Mononuclear cell (primary cell): ENCODE data around the gene MUC5B. TPM values are rescaled to one million over a fixed set of nuclear protein-coding genes. Genes with fewer than 3 reads are reported as not detected.

Experiments used
- H3K27me3 ChIP-seq: 2 replicates; pipeline ENCODE4 v1.6.0; 2011; ENCODE audit warnings: low read length, control low read depth; ENCODE audit not compliant: insufficient read depth
- H3K4me1 ChIP-seq: 2 replicates; pipeline ENCODE4 v1.5.1; 2011; ENCODE audit warnings: mild to moderate bottlenecking, low read length, control low read depth; ENCODE audit not compliant: insufficient read depth
- H3K4me3 ChIP-seq: 2 replicates; pipeline ENCODE4 v1.5.1; 2011; ENCODE audit warnings: mild to moderate bottlenecking, low read length, moderate library complexity
- H3K9me3 ChIP-seq: 2 replicates; pipeline ENCODE4 v1.5.1; 2011; ENCODE audit warnings: low read depth, mild to moderate bottlenecking, control low read depth, low read length
- total RNA-seq: library from RNA; depleted of rRNA; stranded (reverse); fragments of >200 nt; gene quantifications from one replicate; pipeline ENCODE4 v1.2.3, GENCODE V29; 2012

The MUC5B gene
- total RNA-seq, 1 donor, result under 0.01 TPM

GRCh38 chr11:1229471-1230120 is 6.7 kb downstream of the MUC5B start:
- no peaks in the 10 kb centered on the region for H3K4me1 ChIP-seq
- no peaks in the 10 kb centered on the region for H3K27me3 ChIP-seq
- no peaks in the 10 kb centered on the region for H3K9me3 ChIP-seq
- H3K4me3 ChIP-seq, result no peak overlapping the region

DNA sequence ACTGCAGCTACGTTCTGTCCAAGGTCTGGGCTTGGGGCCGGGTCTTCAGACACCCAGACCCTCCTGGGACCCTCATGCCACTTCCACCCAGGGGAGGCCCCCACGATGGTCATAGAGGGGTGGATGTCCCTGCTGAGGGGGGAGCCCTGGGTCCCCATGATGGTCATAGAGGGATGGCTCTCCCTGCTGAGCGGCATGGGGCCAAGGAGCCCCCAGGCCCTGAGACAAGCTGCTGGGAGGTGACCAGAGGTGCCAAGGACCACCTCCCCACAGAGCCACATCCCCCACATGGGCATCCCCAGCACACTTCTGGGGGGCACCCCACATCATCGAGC is 7.2 kb downstream of the MUC5B start:
- Histone ChIP-seq H3K4me1 (no peaks in the 10 kb centered on the region), H3K27me3 (no peaks in the 10 kb centered on the region), H3K9me3 (no peaks in the 10 kb centered on the region), H3K4me3 (no peak overlapping the region)

GRCh38 chr11:1230456-1231395 is 7.9 kb downstream of the MUC5B start:
- Histone ChIP-seq H3K4me3 (no peak overlapping the region), H3K9me3 (no peaks in the 10 kb centered on the region), H3K27me3 (no peaks in the 10 kb centered on the region), H3K4me1 (no peaks in the 10 kb centered on the region)

GRCh38 chr11:1231396-1232020 is 8.6 kb downstream of the MUC5B start:
- no peak overlapping the region for H3K4me3 ChIP-seq
- no peaks in the 10 kb centered on the region for H3K4me1 ChIP-seq
- H3K9me3 ChIP-seq, result no peaks in the 10 kb centered on the region
- no peaks in the 10 kb centered on the region for H3K27me3 ChIP-seq

GRCh38 chr11:1232021-1232882 is 9.4 kb downstream of the MUC5B start:
- no peaks in the 10 kb centered on the region for H3K4me1 ChIP-seq
- no peak overlapping the region for H3K4me3 ChIP-seq
- no peaks in the 10 kb centered on the region for H3K9me3 ChIP-seq
- H3K27me3 ChIP-seq, result no peaks in the 10 kb centered on the region

GRCh38 chr11:1232883-1233321 is 10.0 kb downstream of the MUC5B start:
- Histone ChIP-seq H3K4me1 (no peaks in the 10 kb centered on the region), H3K27me3 (no peaks in the 10 kb centered on the region), H3K4me3 (no peak overlapping the region), H3K9me3 (no peaks in the 10 kb centered on the region)

DNA sequence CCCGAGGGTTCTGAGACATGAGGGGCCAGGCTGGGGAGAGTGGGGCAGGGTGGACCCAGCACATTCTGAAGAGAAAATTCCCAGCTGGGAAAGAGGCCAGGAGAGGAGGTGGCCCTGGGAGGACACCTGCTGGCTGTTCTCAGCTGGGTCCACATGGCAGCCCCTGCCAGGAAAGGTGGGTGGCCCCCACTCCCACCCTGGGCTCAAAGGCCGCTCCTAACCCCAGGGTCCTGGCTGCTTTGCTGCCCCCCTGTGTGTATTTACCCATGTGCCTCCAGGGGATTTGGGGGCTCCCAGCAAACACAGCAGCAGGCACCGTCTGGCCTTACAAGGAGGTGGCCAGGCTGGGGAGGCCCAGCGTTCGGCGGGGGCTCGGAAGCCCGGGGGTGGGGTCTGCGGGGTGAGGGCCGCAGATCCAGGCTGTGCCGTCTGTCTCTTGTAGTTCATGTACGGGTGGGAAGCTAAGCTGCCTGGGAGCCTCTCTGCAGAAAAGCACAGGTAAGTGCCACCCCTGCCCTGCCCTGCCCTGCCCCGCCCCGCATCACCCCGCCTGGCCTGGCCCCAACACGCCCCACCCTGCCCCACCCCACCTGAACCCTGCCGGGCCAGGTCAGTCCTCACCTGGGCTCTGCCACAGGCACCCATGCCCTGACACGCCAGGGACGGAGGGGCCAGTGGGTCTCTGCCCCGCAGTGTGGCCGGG is 10.6 kb downstream of the MUC5B start:
- H3K9me3 ChIP-seq, result no peaks in the 10 kb centered on the region
- no peaks in the 10 kb centered on the region for H3K27me3 ChIP-seq
- H3K4me3 ChIP-seq, result no peak overlapping the region
- no peaks in the 10 kb centered on the region for H3K4me1 ChIP-seq

- no peaks in the 10 kb centered on the region for H3K4me1 ChIP-seq
- no peaks in the 10 kb centered on the region for H3K9me3 ChIP-seq
- no peaks in the 10 kb centered on the region for H3K27me3 ChIP-seq
- no peak overlapping the region for H3K4me3 ChIP-seq
These were observed 11.3 kb downstream of the MUC5B start for GRCh38 chr11:1234054-1234720.

DNA sequence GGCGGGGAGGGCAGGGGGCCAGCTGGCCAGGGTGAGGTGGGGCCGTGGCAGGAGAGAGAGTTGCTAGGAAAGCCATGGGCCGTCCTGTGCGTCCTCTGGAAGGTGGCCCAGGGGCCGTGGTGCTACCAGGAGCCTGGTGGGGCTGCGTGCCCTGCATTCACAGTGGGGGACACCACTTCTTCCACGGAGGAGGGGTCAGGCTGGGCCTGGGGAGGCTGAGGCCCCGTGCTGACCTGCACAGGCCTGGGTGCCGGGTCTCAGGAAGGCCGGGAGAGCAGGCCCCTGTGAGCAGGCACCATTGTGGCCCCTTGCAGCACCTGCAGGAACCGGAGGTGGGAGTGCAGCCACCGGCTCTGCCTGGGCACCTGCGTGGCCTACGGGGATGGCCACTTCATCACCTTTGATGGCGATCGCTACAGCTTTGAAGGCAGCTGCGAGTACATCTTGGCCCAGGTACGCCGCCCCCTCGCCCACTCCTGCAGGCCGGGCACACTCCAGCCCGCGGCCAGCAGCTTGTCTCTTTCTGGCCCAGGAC is 12.0 kb downstream of the MUC5B start:
- no peaks in the 10 kb centered on the region for H3K27me3 ChIP-seq
- H3K4me1 ChIP-seq, result no peaks in the 10 kb centered on the region
- no peaks in the 10 kb centered on the region for H3K9me3 ChIP-seq

DNA sequence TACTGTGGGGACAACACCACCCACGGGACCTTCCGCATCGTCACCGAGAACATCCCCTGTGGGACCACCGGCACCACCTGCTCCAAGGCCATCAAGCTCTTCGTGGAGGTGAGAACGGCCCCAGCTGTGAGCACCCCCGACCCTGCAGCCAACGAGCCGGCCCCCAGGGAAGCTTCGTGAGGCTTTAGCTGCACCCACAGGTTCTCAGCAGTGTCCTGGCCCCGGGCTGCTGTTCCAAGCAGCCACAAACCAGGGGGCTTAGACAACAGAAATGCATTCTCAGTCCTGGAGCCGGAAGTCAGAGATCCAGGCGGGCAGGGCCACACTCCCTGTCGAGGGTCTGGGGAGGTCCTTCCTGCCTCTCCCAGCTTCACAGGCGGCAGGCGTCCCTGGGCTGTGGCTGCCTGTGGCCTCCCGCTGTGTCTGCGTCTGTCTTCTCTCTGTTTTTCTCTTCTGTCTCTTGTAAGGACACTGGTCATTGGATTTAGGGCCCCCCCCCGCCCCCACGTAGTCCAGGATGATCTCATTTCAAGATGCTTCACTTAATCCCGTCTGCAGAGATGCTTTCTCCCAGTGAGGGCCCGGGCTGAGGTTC is 12.5 kb downstream of the MUC5B start:
- Histone ChIP-seq H3K9me3 (no peaks in the 10 kb centered on the region), H3K4me3 (no peak overlapping the region), H3K27me3 (no peaks in the 10 kb centered on the region), H3K4me1 (no peaks in the 10 kb centered on the region)

More for the DNA sequence above, 12.0 kb downstream of the MUC5B start:
- no peak overlapping the region for H3K4me3 ChIP-seq

DNA sequence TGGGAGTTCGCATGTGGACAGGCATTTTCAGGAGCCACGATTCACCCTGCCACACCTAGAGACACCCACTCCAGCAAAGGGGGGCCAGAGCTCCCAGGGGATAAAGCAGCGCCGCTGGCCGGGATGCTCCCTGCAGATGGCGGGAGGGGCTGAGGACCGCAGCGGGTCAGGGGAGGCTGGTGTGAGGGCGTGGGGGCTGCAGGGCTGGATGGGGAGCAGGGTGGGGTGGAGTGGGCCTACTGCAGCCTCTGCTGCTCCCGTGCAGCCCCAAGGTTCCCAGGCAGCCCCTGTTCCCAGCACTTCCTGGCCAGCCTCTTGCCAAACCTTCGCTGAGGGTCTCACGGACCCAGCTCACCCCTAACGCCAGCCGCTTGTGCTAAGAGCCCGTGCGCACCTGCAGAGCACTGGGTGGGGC is 13.0 kb downstream of the MUC5B start:
- H3K4me1 ChIP-seq, result no peaks in the 10 kb centered on the region

DNA sequence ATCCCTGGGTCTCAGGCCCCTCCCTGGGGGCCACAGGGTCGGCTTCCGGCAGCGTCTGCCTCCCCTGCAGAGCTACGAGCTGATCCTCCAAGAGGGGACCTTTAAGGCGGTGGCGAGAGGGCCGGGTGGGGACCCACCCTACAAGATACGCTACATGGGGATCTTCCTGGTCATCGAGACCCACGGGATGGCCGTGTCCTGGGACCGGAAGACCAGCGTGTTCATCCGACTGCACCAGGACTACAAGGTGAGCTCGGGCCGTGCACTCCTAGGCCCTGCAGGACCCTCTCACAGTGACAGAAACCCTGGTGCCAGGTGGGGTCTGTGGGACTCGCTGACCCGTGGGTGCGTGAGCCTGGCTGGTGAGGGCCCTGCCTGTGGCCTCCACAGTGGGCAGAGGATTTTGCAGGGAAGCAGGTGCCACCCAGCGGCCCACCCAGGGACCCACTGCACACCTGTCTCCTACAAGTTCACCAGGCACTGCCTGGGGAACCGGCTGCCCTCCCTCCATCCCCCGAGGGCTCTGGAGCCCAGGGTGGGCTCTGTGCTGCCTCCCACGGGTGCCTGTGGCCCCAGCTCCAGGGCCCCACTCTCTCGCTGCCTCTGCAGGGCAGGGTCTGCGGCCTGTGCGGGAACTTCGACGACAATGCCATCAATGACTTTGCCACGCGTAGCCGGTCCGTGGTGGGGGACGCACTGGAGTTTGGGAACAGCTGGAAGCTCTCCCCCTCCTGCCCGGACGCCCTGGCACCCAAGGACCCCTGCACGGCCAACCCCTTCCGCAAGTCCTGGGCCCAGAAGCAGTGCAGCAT is 13.7 kb downstream of the MUC5B start:
- Histone ChIP-seq H3K4me1 (no peaks in the 10 kb centered on the region), H3K4me3 (no peak overlapping the region), H3K9me3 (no peaks in the 10 kb centered on the region), H3K27me3 (no peaks in the 10 kb centered on the region)

More for the DNA sequence above, 13.0 kb downstream of the MUC5B start:
- Histone ChIP-seq H3K27me3 (no peaks in the 10 kb centered on the region), H3K4me3 (no peak overlapping the region), H3K9me3 (no peaks in the 10 kb centered on the region)
